Body of pancreas (tissue), 4 donors: ENCODE data around the gene YIF1B.

Experiments used
- CTCF ChIP-seq, 7 experiments: fragments of 450-650 bp in 4 of 7; fragments of 200-600 bp in 3 of 7; sonication (generic) in 3 of 7; IDR thresholded peaks; one replicate each; pipeline ENCODE4 v1.5.1; 2016 to 2019; ENCODE audit warnings: antibody characterized with exemption in 7 of 7
- POLR2A ChIP-seq, 3 donors: fragments of 450-650 bp; IDR thresholded peaks; one replicate each; pipeline ENCODE4 v1.6.1; 2016; ENCODE audit warnings: antibody characterized with exemption in 3 of 3, mild to moderate bottlenecking in 2 of 3

- no peak for TF ChIP-seq CTCF (IDR thresholded peaks at IDR 0.05)
- no peak for TF ChIP-seq POLR2A (IDR thresholded peaks at IDR 0.05)
These were observed 22.5 kb downstream of the YIF1B start for GRCh38 chr19:38293281-38293680.
